HEK293 (cell line): ENCODE results near the gene TPST2.

ENCODE experiments used
- CTCF ChIP-seq: fragments of 450-650 bp; formaldehyde crosslinking; IDR thresholded peaks from 2 replicates; pipeline ENCODE4 v1.5.1; 2016; ENCODE audit warnings: missing biosample characterization, missing genetic modification characterization
- KLF16 ChIP-seq: fragments of 450-650 bp; formaldehyde crosslinking; IDR thresholded peaks from 2 replicates; pipeline ENCODE4 v1.5.1; 2017; ENCODE audit warnings: missing biosample characterization, missing genetic modification characterization
- TCF7L2 ChIP-seq: IDR thresholded peaks from 2 replicates; pipeline ENCODE4 v1.6.1; 2011; ENCODE audit warnings: low read depth, mild to moderate bottlenecking, inconsistent platforms, low read length, moderate library complexity, borderline replicate concordance
- YY1 ChIP-seq: fragments of 450-650 bp; formaldehyde crosslinking; IDR thresholded peaks from 2 replicates; pipeline ENCODE4 v1.5.1; 2018; ENCODE audit warnings: missing biosample characterization, missing genetic modification characterization
- ZNF214 ChIP-seq: fragments of 450-650 bp; formaldehyde crosslinking; IDR thresholded peaks from 2 replicates; pipeline ENCODE4 v1.5.1; 2017; ENCODE audit warnings: missing biosample characterization, mild to moderate bottlenecking, missing genetic modification characterization, borderline replicate concordance
- ZNF23 ChIP-seq: fragments of 450-650 bp; formaldehyde crosslinking; IDR thresholded peaks from 2 replicates; pipeline ENCODE4 v1.5.1; 2016; ENCODE audit warnings: missing biosample characterization, missing genetic modification characterization, borderline replicate concordance
- ZNF510 ChIP-seq: fragments of 450-650 bp; formaldehyde crosslinking; IDR thresholded peaks from 2 replicates; pipeline ENCODE4 v1.5.1; 2018; ENCODE audit warnings: mild to moderate bottlenecking, missing genetic modification characterization, missing biosample characterization; ENCODE audit not compliant: insufficient replicate concordance
- TF ChIP-seq, protein P1 (sequence below): fragments of 450-650 bp; formaldehyde crosslinking; IDR thresholded peaks from 2 replicates; pipeline ENCODE4 v1.5.1; 2016; ENCODE audit warnings: missing biosample characterization, missing genetic modification characterization

- TF ChIP-seq, protein P1, sequence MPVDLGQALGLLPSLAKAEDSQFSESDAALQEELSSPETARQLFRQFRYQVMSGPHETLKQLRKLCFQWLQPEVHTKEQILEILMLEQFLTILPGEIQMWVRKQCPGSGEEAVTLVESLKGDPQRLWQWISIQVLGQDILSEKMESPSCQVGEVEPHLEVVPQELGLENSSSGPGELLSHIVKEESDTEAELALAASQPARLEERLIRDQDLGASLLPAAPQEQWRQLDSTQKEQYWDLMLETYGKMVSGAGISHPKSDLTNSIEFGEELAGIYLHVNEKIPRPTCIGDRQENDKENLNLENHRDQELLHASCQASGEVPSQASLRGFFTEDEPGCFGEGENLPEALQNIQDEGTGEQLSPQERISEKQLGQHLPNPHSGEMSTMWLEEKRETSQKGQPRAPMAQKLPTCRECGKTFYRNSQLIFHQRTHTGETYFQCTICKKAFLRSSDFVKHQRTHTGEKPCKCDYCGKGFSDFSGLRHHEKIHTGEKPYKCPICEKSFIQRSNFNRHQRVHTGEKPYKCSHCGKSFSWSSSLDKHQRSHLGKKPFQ (tag by site-specific recombination), result no peak
- TF ChIP-seq ZNF23 (tag by site-specific recombination), result no peak
- TF ChIP-seq CTCF, result no peak
- no peak for TF ChIP-seq ZNF510 (tag by site-specific recombination)
- TF ChIP-seq ZNF214, result no peak
- no peak for TF ChIP-seq TCF7L2
- no peak for TF ChIP-seq KLF16 (tag by site-specific recombination)
- TF ChIP-seq YY1 (tag by site-specific recombination), result no peak
Observed at GRCh38 chr22:26597026-26597425, 7.1 kb upstream of the TPST2 start.
